K562 (cell line): Measurements from ENCODE around the gene UCP3. TPM values are rescaled to one million over a fixed set of nuclear protein-coding genes. Genes with fewer than 3 reads are reported as not detected.

Experiments used
- ERF ChIP-seq: fragments of 450-650 bp; formaldehyde crosslinking; IDR thresholded peaks from 2 replicates; pipeline ENCODE4 v1.4.0; 2020; ENCODE audit warnings: mild to moderate bottlenecking, mixed read lengths
- EWSR1 ChIP-seq: fragments of 450-650 bp; IDR thresholded peaks from 2 replicates; pipeline ENCODE4 v1.6.1; 2018; ENCODE audit warnings: borderline replicate concordance, mild to moderate bottlenecking, low read depth, moderate library complexity; ENCODE audit not compliant: partially characterized antibody
- HSF4 ChIP-seq: fragments of 250-450 bp; sonication (Bioruptor Pico); IDR thresholded peaks from 2 replicates; pipeline ENCODE4 v2.1.2; 2022; ENCODE audit warnings: mild to moderate bottlenecking, moderate library complexity, borderline replicate concordance
- KAT7 ChIP-seq: sonication (generic); formaldehyde crosslinking; IDR thresholded peaks from 2 replicates; pipeline ENCODE4 v1.8.0; 2022; ENCODE audit warnings: missing genetic modification reagents, mild to moderate bottlenecking, borderline replicate concordance
- NR2C1 ChIP-seq, 2 experiments: fragments of 450-650 bp; IDR thresholded peaks; 2 replicates each; pipeline ENCODE4 v1.6.1; 2017; ENCODE audit warnings: mild to moderate bottlenecking in 2 of 2, antibody characterized with exemption in 1 of 2, inconsistent platforms in 1 of 2, missing compliant biosample characterization in 1 of 2, missing genetic modification characterization in 1 of 2
- POLR2AphosphoS5 ChIP-seq: IDR thresholded peaks from 2 replicates; pipeline ENCODE4 v1.6.1; 2011; ENCODE audit warnings: mild to moderate bottlenecking, low read depth, low read length, moderate library complexity; ENCODE audit not compliant: control insufficient read depth, insufficient read depth
- YY1 ChIP-seq, 3 experiments: IDR thresholded peaks; 2 replicates each; pipeline ENCODE4 v1.6.1; 2011; ENCODE audit warnings: low read length in 2 of 3, mild to moderate bottlenecking in 2 of 3, moderate library complexity in 2 of 3, borderline replicate concordance in 1 of 3, control low read depth in 1 of 3, low read depth in 1 of 3; ENCODE audit not compliant: insufficient read depth in 3 of 3, insufficient replicate concordance in 2 of 3, control insufficient read depth in 1 of 3, insufficient read length in 1 of 3; ENCODE audit errors: extremely low read depth in 1 of 3
- ZNF507 ChIP-seq: conservative IDR thresholded peaks from 2 replicates; pipeline ENCODE4 v1.6.1; 2017; ENCODE audit warnings: missing genetic modification characterization, missing compliant biosample characterization
- polyA plus RNA-seq, 8 experiments: library from polyadenylated mRNA; depleted of rRNA in 4 of 8; stranded (reverse) in 5 of 8; unstranded in 3 of 8; fragments of >200 nt; fragmentation: Nextera tagmentation in 2 of 8; fragmentation: Illumina TruSeq in 1 of 8; extraction: Ambion mirVana in 2 of 8; extraction: Trizol in 1 of 8; gene quantifications; 2 replicates each; pipeline versions ENCODE4 v1.2.1 to v1.2.3, GENCODE V29; 2011 to 2014; ENCODE audit warnings: inconsistent platforms in 1 of 8, missing spikeins in 1 of 8
- total RNA-seq, 7 experiments: library from RNA; depleted of rRNA in 6 of 7; stranded (reverse); fragments of >200 nt in 6 of 7; fragmentation: Illumina TruSeq in 2 of 7; extraction: Trizol in 2 of 7; gene quantifications; 2 replicates each; pipeline versions ENCODE4 v1.2.1 to v1.2.3, GENCODE V29; 2011 to 2021; ENCODE audit warnings: low replicate concordance in 1 of 7
- TF ChIP-seq, protein P1 (sequence below): fragments of 250-450 bp; sonication (Bioruptor Pico); IDR thresholded peaks from 2 replicates; pipeline ENCODE4 v1.8.0; 2021; ENCODE audit warnings: moderate library complexity, mild to moderate bottlenecking, inconsistent platforms
- TF ChIP-seq, protein P2 (sequence below), 2 experiments: fragments of 450-650 bp in 1 of 2; IDR thresholded peaks; 2 replicates each; pipeline ENCODE4 v1.6.1; 2011 to 2017; ENCODE audit warnings: low read depth in 2 of 2, antibody characterized with exemption in 1 of 2, borderline replicate concordance in 1 of 2, low read length in 1 of 2, mild to moderate bottlenecking in 1 of 2, mixed read lengths in 1 of 2; ENCODE audit not compliant: control insufficient read depth in 1 of 2
- TF ChIP-seq, protein P3 (sequence below): fragments of 450-650 bp; IDR thresholded peaks from 2 replicates; pipeline ENCODE4 v1.6.1; 2016; ENCODE audit warnings: low read depth

Gene UCP3
- total and polyA plus RNA-seq, 9 of the 15 experiments (the other 6 are each of a cell fraction or from before 2014, with no cell fraction given): 0.05 to 0.65 (median 0.25) TPM; not detected in 2

DNA sequence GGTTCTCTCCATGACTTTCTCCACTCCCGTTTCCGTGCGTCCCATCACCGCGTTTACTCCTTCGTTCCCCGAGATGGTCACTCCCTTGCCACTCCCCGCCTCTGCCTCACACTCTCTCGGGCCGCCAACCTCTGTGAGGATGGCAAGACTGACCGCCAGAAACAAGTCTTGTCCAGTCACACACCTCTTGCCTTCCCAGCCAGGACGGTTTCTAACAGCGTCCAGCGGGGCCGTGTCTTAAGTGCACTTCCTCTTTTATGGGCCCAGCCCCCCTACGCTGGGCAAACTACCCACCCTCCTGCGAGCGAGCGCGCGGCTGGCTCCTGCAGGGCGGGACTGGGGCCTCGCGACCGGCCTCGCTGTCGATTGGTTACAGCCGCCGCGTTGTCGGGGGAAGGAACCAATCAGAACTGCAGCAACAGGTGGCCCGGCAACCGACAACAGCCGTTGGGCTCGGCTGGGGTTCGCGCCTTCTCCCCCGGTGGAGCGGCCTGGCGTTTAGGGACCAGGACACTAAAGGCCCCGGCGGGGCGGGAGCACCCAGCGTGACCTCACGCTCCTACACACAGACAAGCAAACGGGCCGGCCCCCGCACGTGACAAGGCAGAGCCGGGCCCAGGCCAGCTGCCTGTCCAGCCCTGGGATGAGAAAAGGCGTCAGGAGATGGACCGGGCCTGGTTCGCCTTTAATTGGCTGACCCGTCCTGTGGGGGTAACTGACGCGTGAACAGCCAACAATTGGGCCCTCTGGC, 25.7 kb downstream of the UCP3 start (continued):
- TF ChIP-seq, protein P1, sequence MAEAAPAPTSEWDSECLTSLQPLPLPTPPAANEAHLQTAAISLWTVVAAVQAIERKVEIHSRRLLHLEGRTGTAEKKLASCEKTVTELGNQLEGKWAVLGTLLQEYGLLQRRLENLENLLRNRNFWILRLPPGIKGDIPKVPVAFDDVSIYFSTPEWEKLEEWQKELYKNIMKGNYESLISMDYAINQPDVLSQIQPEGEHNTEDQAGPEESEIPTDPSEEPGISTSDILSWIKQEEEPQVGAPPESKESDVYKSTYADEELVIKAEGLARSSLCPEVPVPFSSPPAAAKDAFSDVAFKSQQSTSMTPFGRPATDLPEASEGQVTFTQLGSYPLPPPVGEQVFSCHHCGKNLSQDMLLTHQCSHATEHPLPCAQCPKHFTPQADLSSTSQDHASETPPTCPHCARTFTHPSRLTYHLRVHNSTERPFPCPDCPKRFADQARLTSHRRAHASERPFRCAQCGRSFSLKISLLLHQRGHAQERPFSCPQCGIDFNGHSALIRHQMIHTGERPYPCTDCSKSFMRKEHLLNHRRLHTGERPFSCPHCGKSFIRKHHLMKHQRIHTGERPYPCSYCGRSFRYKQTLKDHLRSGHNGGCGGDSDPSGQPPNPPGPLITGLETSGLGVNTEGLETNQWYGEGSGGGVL (CRISPR knock-in tag): no peak
- TF ChIP-seq KAT7 (CRISPR knock-in tag) (peak; percentile 70; the same call in 1 of the 2 replicates), ERF (CRISPR knock-in tag) (peak; percentile 53; the same call in 1 of the 2 replicates), HSF4 (CRISPR knock-in tag) (peak; percentile 51; the same call in 1 of the 2 replicates), NR2C1 (IDR thresholded peaks at IDR 0.05) (peak; percentile 75), NR2C1 (tag; IDR thresholded peaks at IDR 0.05) (peak; percentile 83), ZNF507 (tag) (no peak), POLR2AphosphoS5 (peak; percentile 54), YY1 (IDR thresholded peaks at IDR 0.05; ENCODE audit: borderline replicate concordance in 1 of 3, control insufficient read depth in 1 of 3, extremely low read depth in 1 of 3, insufficient read depth in 3 of 3, insufficient read length in 1 of 3, insufficient replicate concordance in 2 of 3, low read depth in 1 of 3, low read length in 2 of 3) (no peak), EWSR1 (no peak)
- TF ChIP-seq, protein P2, sequence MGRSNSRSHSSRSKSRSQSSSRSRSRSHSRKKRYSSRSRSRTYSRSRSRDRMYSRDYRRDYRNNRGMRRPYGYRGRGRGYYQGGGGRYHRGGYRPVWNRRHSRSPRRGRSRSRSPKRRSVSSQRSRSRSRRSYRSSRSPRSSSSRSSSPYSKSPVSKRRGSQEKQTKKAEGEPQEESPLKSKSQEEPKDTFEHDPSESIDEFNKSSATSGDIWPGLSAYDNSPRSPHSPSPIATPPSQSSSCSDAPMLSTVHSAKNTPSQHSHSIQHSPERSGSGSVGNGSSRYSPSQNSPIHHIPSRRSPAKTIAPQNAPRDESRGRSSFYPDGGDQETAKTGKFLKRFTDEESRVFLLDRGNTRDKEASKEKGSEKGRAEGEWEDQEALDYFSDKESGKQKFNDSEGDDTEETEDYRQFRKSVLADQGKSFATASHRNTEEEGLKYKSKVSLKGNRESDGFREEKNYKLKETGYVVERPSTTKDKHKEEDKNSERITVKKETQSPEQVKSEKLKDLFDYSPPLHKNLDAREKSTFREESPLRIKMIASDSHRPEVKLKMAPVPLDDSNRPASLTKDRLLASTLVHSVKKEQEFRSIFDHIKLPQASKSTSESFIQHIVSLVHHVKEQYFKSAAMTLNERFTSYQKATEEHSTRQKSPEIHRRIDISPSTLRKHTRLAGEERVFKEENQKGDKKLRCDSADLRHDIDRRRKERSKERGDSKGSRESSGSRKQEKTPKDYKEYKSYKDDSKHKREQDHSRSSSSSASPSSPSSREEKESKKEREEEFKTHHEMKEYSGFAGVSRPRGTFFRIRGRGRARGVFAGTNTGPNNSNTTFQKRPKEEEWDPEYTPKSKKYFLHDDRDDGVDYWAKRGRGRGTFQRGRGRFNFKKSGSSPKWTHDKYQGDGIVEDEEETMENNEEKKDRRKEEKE (IDR thresholded peaks at IDR 0.05; ENCODE audit: borderline replicate concordance in 1 of 2, control insufficient read depth in 1 of 2, low read depth in 2 of 2, low read length in 1 of 2): no peak; a peak in 1 of 4 replicates
- TF ChIP-seq, protein P3, sequence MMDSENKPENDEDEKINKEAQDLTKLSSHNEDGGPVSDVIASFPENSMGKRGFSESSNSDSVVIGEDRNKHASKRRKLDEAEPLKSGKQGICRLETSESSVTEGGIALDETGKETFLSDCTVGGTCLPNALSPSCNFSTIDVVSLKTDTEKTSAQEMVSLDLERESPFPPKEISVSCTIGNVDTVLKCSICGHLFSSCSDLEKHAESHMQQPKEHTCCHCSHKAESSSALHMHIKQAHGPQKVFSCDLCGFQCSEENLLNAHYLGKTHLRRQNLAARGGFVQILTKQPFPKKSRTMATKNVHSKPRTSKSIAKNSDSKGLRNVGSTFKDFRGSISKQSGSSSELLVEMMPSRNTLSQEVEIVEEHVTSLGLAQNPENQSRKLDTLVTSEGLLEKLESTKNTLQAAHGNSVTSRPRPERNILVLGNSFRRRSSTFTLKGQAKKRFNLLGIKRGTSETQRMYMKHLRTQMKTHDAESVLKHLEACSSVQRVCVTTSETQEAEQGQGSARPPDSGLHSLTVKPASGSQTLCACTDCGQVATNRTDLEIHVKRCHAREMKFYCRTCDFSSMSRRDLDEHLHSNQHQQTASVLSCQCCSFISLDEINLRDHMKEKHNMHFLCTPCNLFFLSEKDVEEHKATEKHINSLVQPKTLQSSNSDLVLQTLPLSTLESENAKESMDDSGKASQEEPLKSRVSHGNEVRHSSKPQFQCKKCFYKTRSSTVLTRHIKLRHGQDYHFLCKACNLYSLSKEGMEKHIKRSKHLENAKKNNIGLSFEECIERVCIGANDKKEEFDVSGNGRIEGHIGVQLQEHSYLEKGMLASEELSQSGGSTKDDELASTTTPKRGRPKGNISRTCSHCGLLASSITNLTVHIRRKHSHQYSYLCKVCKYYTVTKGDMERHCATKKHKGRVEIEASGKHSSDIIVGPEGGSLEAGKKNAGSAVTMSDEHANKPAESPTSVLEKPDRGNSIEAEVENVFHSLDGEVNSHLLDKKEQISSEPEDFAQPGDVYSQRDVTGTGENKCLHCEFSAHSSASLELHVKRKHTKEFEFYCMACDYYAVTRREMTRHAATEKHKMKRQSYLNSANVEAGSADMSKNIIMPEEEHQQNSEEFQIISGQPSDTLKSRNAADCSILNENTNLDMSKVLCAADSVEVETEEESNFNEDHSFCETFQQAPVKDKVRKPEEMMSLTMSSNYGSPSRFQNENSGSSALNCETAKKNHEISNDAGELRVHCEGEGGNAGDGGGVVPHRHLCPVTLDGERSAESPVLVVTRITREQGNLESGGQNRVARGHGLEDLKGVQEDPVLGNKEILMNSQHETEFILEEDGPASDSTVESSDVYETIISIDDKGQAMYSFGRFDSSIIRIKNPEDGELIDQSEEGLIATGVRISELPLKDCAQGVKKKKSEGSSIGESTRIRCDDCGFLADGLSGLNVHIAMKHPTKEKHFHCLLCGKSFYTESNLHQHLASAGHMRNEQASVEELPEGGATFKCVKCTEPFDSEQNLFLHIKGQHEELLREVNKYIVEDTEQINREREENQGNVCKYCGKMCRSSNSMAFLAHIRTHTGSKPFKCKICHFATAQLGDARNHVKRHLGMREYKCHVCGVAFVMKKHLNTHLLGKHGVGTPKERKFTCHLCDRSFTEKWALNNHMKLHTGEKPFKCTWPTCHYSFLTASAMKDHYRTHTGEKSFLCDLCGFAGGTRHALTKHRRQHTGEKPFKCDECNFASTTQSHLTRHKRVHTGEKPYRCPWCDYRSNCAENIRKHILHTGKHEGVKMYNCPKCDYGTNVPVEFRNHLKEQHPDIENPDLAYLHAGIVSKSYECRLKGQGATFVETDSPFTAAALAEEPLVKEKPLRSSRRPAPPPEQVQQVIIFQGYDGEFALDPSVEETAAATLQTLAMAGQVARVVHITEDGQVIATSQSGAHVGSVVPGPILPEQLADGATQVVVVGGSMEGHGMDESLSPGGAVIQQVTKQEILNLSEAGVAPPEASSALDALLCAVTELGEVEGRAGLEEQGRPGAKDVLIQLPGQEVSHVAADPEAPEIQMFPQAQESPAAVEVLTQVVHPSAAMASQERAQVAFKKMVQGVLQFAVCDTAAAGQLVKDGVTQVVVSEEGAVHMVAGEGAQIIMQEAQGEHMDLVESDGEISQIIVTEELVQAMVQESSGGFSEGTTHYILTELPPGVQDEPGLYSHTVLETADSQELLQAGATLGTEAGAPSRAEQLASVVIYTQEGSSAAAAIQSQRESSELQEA: no peak
